ENCODE data around the gene SNX25.

SNX25 gene

DNA sequence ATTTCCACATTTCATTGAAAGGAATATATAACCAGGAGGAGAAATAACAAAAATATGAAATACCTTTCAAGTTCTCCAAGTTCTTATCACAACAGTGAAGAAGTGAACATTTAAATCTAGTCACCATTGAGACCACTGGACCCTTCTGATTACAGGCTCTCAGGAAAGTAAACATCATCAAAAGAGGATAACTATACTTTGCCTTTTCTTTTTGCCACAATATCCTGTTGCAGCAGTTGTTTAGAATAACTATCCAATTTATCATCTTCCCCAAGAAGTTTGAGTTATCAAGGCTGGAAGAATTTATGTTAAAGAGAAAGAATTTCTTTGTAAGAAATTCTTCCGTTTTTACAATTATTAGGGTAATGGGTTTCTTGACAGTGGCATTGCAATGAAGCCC is 182.8 kb downstream of the SNX25 start:
- TF ChIP-seq GATA2 (IDR thresholded peaks at IDR 0.05; ENCODE audit: low read depth, low read length) (no peak), GATA3 (IDR thresholded peaks at IDR 0.05; ENCODE audit: low read depth, low read length) (no peak)

DNA sequence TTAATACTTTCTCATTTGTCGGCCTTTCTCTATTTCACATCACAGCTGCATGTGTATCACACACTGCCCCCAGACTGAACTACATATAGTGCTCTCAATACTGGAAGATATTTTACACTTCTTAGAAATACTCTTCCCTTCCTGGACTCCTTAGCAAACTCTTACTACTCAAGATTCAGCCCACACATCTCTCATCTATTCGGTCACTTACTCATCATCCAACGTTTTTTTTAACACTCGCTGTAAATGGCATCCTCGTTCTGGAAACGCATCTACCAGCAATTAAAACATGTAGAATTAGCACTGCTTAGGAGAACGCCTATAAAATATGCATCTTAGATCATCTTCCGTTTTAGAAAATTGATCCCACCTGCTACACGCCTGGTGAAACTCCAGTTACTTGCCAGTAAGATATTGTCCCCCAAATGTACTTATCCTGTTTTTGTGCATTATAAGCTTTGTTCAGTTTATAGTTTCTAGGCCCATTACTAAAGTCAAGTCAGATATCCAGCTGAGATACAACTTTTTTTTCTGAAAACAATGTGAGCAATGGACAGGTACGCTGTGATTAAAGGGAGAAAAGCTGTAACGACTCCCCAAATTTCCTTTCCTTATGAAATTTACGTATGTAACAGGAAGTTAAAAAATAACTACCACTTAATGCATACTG is 185.3 kb downstream of the SNX25 start:
- no peak for TF ChIP-seq GATA3 (IDR thresholded peaks at IDR 0.05; ENCODE audit: low read depth, low read length)
- TF ChIP-seq GATA2 (IDR thresholded peaks at IDR 0.05; ENCODE audit: low read depth, low read length), result no peak

DNA sequence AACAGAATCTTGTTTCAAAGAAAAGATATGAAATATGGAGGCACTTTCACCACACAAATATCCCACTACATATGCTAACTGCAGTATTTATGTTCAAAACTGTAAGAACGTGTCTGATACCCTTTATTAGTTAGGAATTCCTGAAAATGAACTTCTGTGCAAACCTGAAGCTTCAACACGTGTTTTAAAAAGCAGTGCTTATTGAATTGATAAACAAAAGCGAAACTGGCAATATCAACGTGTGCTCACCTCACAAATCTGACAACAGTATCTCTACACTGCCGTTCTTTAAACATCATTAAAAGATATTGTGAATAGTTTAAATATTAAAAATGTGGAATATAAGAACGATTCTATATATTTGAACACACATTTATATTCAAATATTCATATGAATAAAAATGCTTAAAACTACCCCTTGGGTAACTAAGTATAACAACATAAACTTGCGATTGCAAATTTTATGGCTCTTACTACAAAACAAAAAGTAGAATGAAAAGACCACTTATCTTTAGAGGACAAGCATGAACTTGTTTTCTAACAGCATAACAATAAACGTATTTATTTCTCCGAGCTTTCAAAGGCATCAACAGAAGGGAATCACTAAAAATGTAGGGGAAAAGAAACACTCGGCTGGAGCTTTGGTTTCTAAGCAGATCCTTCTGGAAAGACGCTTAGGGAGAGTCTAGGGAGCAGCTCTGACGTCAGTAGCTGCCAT is 186.0 kb downstream of the SNX25 start, which contains the start of gene LRP2BP:
Gene LRP2BP, minus strand, starts transcription at position 687 of the 718 bp plus-strand sequence. CDS start 17,738 bp downstream, outside the sequence.
- TF ChIP-seq GATA3 (IDR thresholded peaks at IDR 0.05; ENCODE audit: low read depth, low read length), result no peak
- TF ChIP-seq GATA2 (IDR thresholded peaks at IDR 0.05; ENCODE audit: low read depth, low read length), result no peak

DNA sequence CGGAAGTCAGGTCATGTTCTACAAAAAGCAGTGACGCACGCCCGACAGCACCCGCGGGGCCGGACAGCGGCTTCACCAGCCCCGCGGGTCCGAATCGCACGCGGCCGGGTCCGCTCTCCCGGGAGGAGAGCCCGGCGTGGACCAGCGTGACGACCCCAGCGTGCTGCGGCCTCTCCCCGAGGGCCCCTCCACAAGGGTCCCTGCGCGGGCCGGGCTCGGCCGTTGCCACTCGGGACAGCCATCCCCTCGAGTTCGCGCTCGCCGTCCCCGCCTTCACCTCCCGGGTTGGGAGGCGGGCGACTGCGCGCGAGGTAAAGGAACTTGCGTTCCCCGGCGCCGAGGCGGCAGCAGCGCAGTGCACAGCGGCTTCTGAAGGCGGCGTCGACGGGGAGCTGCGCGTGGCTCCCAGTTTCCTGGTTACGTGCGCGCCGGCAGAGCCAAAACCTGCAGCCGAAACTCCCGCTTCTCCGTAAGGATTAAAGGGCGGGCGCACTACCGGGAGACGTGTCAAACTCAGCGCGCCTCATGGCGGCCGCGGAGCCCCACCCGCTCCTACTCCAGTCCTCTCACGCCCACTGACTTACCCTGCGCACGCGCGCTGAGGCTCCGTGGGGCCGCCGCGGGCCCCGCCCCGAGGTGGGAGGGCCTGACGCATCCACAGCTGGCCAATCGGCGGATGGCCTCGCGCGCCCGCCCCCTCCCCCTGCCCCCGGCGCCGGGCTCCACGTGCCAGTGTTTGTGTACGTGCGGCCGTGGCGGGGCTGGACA is 186.7 kb downstream of the SNX25 start:
- no peak for TF ChIP-seq GATA2 (IDR thresholded peaks at IDR 0.05; ENCODE audit: low read depth, low read length)
- TF ChIP-seq GATA3 (IDR thresholded peaks at IDR 0.05; ENCODE audit: low read depth, low read length), result no peak

DNA sequence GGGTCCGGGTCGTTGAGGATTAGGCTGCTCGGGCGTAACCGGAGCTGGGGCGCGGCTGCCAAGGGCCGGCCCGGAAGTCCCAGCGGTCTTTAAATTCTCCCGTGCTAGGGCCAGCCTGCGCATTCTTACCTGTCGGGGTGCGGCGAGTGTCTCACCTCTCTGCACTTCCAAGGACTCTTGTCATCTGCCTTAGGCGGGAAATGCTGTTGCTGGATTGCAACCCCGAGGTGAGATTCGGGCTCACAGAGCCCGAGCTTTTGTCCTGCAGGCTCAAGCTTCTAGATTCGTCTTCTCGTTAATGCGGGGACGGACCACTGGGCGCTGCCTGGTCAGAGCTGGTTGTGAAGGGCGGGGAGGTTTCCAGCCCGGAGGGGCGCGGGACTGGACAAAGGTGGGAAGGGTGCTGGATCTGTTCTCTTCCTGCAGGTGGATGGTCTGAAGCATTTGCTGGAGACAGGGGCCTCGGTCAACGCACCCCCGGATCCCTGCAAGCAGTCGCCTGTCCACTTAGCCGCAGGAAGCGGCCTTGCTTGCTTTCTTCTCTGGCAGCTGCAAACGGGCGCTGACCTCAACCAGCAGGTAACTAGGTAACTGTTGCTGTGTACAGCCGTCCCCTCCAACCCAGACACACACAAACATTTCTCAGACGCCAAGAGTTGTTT is 187.5 kb downstream of the SNX25 start, which contains the start of gene ANKRD37:
Gene ANKRD37, plus strand, starts transcription at position 118 of the 662 bp plus-strand sequence. Its CDS starts 83 bp downstream, at position 201.
- TF ChIP-seq GATA3 (IDR thresholded peaks at IDR 0.05; ENCODE audit: low read depth, low read length) (no peak), GATA2 (IDR thresholded peaks at IDR 0.05; ENCODE audit: low read depth, low read length) (no peak)

DNA sequence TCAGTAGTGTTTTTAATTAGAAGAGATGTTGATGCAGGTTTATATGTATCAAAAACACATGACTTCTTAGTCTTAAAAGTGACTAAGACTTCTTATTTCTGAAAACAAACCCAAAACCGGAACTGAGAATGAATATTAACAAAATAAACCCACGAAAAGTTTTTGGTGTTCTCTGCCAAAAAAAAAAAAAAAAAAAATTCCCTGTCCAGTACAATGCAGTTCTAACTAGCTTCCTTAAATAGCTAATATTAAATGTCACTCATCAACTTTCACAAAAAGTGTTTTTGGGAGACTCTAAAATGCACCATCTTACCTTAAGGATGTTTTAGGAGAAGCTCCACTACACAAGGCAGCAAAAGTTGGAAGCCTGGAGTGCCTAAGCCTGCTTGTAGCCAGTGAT is 189.2 kb downstream of the SNX25 start:
- TF ChIP-seq GATA2 (IDR thresholded peaks at IDR 0.05; ENCODE audit: low read depth, low read length), result no peak
- no peak for TF ChIP-seq GATA3 (IDR thresholded peaks at IDR 0.05; ENCODE audit: low read depth, low read length)

DNA sequence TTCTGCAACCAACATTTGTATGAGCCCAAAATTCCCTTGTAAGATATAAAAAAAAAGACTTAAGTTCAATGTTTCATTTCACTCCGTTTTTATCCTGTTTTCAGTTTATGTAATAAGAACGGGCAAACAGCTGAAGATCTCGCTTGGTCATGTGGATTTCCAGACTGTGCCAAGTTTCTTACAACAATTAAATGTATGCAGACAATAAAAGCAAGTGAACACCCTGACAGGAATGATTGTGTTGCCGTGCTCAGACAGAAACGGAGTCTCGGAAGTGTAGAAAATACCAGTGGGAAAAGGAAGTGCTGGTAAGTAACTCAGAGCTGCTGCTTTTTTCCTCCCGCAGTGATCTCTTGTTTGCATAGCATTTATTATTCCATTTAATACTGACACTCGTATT is 190.1 kb downstream of the SNX25 start:
- TF ChIP-seq GATA2 (IDR thresholded peaks at IDR 0.05; ENCODE audit: low read depth, low read length) (no peak), GATA3 (IDR thresholded peaks at IDR 0.05; ENCODE audit: low read depth, low read length) (no peak)

DNA sequence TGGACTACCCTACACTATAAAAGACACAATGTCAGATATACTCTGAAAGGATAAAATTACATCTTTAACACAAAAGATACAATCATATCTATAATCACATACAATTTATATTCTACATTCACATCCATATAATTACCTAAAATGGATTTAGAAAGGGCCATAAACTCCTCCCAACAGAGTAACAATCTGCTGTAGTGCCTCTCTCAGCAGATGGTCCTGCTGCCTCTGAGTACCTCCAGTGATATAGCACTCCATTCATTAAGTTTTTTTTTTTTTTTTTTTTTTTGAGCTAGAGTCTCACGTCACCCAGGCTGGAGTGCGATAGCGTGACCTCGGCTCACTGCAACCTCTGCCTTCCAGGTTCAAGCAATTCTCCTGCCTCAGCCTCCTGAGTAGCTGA is 194.6 kb downstream of the SNX25 start:
- TF ChIP-seq GATA2 (IDR thresholded peaks at IDR 0.05; ENCODE audit: low read depth, low read length), result no peak
- no peak for TF ChIP-seq GATA3 (IDR thresholded peaks at IDR 0.05; ENCODE audit: low read depth, low read length)

DNA sequence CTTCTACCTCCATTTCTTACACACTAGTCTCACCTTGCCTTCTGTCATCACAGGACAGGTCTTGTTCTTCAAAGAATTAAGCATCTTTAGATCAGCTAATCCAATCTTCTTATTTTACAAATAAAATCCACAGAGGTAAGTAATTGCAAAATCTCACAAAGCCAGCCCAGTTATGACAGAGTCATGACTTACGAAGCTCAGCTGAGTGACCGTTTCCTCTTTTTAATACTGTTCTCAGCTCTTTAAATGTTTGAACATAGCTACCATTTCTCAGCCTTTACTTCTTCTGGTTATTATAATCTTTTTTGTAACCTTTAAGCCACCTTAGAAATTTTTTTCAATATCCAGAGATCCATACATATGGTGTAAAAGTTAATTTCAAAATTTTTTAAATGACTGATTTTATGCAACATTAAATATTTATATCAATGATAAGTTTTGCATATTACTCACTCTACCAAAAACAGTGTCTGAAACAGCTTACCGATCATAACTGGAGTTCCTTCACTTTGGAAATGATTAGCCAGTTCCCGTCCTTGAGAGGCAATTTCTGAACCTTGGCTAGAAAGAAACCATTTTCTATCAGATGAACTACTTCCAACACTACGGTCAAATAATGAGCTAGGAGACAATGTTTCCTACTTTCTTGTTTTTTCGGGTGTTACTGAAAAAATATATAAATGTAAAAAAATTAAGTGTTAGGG is 196.1 kb downstream of the SNX25 start:
- TF ChIP-seq GATA3 (IDR thresholded peaks at IDR 0.05; ENCODE audit: low read depth, low read length), result no peak
- TF ChIP-seq GATA2 (IDR thresholded peaks at IDR 0.05; ENCODE audit: low read depth, low read length), result no peak

DNA sequence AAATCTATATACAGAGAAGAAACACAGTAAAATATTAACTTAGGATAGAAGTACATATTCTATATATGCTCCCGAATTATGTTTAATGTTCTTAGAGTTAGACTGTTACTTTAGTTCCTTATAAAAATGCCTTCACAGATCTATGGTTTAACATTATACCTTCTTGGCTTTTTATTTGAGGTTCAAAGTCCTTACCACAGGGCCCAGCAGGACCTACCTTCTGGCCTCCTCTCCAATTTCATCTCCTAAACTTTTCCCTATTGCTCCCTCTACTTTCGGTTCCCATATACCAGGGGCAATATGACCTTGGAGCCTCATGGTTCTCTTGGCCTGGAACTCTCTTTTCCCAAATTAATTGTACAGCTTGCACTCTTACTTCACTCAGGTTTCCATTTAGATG is 199.0 kb downstream of the SNX25 start:
- TF ChIP-seq GATA2 (IDR thresholded peaks at IDR 0.05; ENCODE audit: low read depth, low read length) (no peak), GATA3 (IDR thresholded peaks at IDR 0.05; ENCODE audit: low read depth, low read length) (no peak)

DNA sequence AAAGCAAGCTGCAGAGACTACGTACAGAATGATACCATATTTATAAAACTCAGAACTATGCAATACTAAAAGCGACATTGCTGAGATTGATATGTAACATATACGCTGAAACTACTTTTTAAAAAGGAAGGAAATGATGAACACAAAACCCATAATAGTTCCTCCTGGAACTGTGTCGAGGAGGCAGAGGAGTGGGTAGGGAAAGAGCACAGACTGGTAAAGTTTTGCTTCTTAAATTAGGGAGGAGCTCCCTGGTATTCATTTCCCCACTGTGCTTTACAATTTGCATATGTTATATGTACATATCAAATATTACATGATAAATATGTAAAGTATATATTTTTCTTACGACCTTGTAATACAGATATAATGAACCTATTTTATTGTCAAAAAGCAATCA is 202.5 kb downstream of the SNX25 start:
- no peak for TF ChIP-seq GATA3 (IDR thresholded peaks at IDR 0.05; ENCODE audit: low read depth, low read length)
- no peak for TF ChIP-seq GATA2 (IDR thresholded peaks at IDR 0.05; ENCODE audit: low read depth, low read length)

DNA sequence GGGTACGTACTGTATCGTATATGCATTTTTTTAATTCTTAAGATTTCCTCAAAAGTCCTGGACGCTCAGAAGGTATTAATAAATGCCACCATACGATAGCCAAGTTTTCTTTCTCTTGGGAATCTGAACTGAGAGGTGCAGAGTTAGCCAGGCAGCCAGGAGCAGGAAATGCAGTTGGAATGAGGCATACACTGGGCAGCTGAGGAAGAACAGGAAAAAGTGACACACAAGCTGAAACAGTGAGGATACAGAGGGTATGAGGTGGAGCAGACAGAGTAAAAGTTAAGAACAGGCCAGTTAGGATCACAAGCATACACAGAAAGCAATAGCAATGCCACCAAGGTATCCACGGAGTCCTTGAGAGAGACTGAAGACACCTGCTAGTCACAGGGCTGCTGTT is 203.0 kb downstream of the SNX25 start:
- TF ChIP-seq GATA3 (IDR thresholded peaks at IDR 0.05; ENCODE audit: low read depth, low read length) (no peak), GATA2 (IDR thresholded peaks at IDR 0.05; ENCODE audit: low read depth, low read length) (no peak)
